Transverse colon (tissue), 4 donors: ENCODE data around the gene ADGRL2.

Experiments used
- POLR2A ChIP-seq: fragments of 450-650 bp; IDR thresholded peaks from one replicate; pipeline ENCODE4 v1.6.1; 2016; ENCODE audit warnings: antibody characterized with exemption, mild to moderate bottlenecking, moderate library complexity
- POLR2AphosphoS5 ChIP-seq, 3 donors: sonication (generic); formaldehyde crosslinking; IDR thresholded peaks; one replicate each; pipeline ENCODE4 v1.6.1; 2016; ENCODE audit warnings: antibody characterized with exemption in 3 of 3
- TF ChIP-seq, protein P1 (sequence below), 5 experiments: fragments of 200-600 bp in 3 of 5; fragments of 450-650 bp in 2 of 5; sonication (generic) in 3 of 5; IDR thresholded peaks; 1 replicate in 2 of 5; 2 replicates in 3 of 5; pipeline ENCODE4 v1.5.1; 2016 to 2017; ENCODE audit warnings: antibody characterized with exemption in 5 of 5, inconsistent platforms in 3 of 5, mild to moderate bottlenecking in 2 of 5, moderate library complexity in 1 of 5

- TF ChIP-seq, protein P1, sequence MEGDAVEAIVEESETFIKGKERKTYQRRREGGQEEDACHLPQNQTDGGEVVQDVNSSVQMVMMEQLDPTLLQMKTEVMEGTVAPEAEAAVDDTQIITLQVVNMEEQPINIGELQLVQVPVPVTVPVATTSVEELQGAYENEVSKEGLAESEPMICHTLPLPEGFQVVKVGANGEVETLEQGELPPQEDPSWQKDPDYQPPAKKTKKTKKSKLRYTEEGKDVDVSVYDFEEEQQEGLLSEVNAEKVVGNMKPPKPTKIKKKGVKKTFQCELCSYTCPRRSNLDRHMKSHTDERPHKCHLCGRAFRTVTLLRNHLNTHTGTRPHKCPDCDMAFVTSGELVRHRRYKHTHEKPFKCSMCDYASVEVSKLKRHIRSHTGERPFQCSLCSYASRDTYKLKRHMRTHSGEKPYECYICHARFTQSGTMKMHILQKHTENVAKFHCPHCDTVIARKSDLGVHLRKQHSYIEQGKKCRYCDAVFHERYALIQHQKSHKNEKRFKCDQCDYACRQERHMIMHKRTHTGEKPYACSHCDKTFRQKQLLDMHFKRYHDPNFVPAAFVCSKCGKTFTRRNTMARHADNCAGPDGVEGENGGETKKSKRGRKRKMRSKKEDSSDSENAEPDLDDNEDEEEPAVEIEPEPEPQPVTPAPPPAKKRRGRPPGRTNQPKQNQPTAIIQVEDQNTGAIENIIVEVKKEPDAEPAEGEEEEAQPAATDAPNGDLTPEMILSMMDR (IDR thresholded peaks at IDR 0.05), result no peak
- TF ChIP-seq POLR2A (no peak), POLR2AphosphoS5 (IDR thresholded peaks at IDR 0.05) (no peak)
Observed at GRCh38 chr1:81922955-81923354, 122.2 kb downstream of the ADGRL2 start.
